Stimulated activated CD8-positive, alpha-beta memory T cell treated with anti-CD3 and anti-CD28 coated beads, Interleukin-12 subunit alpha, Interleukin-12 subunit beta, amount 100 ng/mL, for 24 hours (primary cell): ENCODE measurements around the gene HBD.
"Not testable (repeated sequence)": the region's sequence is repeated elsewhere in the genome, so short reads cannot be mapped to it uniquely, and the experiment has no call there.

ENCODE experiments used
- DNase-seq: peaks from one replicate; pipeline ENCODE4 v3.0.0-alpha.2; 2020; ENCODE audit errors: extremely low read depth

The HBD gene

DNA sequence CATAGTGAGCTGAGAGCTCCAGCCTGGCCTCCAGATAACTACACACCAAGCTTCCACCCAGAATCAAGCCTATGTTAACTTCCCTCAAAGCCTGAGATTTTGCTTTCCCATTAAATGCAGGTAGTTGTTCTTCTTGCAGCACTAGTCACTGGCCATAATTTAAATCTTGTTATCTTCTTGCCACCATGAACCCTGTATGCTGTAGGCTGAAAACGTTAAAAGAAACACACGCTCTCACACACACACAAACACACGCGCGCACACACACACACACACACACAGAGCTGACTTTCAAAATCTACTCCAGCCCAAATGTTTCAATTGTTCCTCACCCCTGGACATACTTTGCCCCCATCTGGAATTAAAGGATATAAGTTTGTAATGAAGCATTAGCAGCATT, 19.2 kb upstream of the HBD start:
- not testable (repeated sequence) for DNase-seq

DNA sequence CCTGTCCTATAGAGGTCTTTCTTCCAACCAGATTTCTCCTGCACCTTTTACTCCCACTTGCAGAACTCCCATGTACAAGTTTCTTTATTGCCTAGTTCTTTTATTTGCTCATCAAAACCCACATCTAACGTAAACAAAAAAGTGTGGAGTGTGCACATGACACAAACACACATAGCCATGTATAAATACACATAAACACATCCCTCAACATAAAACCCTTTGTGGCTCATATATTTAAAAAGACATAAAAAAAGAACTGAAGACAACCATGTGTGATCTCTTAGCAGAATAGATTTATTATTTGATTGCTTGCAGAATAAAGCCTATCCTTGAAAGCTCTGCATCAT, 18.6 kb upstream of the HBD start:
- DNase-seq = no peak

DNA sequence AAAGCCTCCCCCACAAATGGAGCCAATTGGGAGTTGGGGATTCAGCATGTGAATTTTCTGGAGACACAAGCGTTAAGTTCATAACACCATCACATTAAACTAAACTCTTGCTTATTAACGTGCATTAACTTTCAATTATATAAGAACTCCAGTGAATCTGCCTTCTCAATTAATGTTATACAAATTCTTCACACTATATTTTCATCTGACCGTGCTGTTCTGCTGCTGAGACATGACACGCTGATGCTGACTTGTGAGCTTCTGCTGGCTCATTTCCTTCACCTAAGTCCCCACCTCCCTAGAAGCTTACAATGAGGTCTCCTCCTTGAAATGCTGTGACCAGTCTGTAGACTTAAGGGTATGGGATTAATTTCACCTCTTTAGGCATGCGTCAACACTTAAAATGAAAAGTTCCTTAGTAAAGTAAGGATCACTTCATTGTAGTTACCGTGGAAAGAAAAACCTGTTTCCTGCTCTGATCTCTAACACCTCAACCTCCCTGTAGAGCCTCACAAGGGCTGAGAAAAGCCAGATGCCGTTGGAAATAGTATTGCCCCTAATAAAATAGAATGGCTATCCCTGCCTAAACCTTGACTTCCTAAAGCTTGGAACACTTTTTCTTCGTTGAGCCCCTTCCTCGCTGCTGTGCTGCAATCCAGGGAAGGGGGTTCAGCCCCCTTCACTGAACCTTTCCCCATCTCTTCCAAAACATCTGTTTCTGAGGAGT, 18.1 kb upstream of the HBD start:
- no peak for DNase-seq

DNA sequence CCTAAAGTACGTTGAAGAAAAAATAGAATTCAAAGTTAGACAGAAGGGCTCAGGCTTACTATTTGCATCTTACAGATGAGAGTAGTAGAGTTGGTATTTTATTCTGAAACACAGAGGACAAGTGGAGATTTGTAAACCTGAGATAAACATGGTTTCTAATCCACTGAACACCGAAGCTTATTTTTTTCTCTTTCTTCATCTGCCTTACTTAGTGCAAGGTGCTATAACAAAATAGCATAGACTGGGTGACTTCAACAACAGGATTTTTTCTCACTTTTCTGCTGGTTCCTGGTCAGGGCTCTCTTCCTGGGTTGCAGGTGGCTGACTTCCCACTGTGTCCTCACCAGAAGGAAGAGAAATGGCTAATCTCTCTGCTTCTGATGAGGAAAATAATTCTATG, 17.5 kb upstream of the HBD start:
- DNase-seq = no peak

DNA sequence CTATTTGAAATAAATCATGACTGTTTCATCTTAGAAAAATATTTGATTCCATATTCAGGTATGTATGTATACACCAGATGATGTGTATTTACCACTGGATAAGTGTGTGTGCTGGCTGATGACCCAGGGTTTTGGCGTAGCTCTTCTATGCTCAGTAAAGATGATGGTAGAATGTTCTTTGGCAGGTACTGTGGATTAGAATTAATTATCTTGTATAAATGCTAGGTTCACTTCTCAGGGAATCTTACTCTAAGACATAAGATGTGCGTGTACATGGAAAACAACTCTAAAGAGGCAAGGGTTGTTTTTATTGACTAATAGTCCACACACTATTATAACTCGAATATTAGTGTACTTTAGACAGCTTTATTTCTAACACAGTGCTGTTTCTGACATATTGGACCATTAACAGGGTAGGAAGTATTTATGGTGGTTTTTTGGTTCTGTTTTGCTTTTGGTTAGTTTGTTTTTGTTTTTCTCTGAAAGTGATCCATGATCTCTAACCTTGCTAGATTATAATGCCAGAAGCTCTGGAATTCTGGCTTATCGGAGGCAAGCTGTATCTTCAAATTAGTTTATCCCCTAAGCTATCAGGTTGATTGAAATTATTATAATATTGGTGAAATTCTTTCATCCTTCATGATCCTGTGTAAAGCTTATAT, 16.4 kb upstream of the HBD start:
- DNase-seq = no peak

DNA sequence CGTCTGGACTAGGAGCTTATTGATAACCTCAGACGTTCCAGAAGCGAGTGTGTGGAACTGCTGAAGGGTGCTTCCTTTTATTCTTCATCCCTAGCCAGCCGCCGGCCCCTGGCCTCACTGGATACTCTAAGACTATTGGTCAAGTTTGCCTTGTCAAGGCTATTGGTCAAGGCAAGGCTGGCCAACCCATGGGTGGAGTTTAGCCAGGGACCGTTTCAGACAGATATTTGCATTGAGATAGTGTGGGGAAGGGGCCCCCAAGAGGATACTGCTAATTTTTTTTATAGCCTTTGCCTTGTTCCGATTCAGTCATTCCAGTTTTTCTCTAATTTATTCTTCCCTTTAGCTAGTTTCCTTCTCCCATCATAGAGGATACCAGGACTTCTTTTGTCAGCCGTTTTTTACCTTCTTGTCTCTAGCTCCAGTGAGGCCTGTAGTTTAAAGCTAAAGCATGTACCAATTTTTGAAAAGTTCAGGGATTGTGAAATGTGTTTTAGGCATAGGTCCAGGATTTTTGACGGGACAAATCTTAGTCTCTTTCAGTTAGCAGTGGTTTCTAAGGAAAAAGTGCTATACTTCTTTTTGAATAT, 15.6 kb upstream of the HBD start, which contains the start of gene HBG1:
HBG1 (minus strand) TSS at position 51 of the 590 bp plus-strand sequence. CDS start 53 bp downstream, outside the sequence.
- DNase-seq = not testable (repeated sequence)

DNA sequence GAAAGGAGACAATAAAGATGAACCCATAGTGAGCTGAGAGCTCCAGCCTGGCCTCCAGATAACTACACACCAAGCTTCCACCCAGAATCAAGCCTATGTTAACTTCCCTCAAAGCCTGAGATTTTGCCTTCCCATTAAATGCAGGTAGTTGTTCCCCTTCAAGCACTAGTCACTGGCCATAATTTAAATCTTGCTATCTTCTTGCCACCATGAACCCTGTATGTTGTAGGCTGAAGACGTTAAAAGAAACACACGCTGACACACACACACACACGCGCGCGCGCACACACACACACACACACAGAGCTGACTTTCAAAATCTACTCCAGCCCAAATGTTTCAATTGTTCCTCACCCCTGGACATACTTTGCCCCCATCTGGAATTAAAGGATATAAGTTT, 14.2 kb upstream of the HBD start:
- DNase-seq = not testable (repeated sequence)

DNA sequence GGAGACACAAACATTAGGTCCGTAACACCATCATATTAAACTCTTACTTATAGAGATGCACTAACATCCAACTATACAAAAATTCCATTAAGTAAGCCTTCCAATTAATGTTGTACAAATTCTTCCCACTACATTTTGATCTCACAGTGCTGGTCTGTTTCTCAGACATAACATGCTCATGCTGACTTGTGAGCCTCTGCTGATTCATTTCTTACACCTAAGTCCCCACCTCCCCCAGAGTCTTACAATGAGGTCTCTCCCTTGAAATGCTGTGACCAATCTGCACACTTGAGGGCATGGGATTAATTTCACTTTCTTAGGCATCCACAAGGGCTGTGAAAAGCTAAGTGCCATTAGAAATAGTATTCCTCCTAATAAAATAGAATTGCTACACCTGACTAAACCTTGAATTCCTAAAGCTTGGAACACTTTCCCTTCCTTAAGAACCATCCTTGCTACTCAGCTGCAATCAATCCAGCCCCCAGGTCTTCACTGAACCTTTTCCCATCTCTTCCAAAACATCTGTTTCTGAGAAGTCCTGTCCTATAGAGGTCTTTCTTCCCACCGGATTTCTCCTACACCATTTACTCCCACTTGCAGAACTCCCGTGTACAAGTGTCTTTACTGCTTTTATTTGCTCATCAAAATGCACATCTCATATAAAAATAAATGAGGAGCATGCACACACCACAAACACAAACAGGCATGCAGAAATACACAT, 13.3 kb upstream of the HBD start:
- no peak for DNase-seq

DNA sequence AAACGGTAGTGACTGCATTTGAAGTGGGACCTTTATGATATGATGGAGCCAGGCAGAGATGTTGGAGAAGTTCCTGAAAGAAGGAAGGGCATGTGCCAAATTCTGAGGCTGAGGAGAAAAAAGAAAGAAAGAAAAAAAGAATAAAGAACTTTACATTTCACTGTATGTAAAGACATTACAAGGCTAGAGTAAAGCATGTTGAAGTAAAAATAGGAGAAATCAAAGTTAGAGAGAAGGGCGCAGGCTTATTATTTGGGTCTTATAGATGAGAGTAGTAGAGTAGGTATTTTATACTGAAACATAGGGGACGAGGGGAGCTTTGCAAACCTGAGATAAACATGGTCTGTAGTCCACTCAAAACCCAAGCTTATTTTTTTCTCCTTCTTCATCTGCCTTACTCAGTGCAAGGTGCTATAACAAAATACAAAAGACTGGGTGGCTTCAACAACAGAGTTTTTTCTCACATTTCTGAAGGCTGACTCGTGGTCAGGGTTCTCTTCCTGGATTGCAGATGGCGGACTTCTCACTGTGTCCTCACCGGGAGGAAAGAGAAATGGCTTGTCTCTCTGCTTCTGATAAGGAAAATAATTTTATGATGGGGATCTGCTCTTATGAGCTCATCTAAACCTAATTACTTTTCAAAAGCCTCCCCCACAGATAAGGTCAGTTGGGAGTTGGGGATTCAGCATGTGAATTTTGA, 12.6 kb upstream of the HBD start:
- no peak for DNase-seq

DNA sequence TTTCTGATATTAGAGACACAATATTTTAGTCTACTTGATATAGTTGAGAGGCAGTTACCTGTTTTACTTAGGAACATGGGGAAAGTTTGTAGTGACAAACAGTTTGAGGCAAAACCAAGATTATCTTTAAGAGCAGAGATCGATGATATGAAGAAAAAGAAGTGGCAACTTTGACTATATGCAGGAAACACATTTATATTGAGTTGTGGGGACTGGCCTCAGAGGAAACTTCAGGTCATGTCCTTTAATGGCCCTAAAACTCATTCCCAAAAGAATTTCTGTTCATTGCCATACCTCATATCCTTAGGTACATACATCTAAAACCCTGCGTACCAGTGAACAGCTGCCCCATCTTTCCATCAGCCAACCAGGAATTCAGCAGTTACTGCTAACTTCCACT, 10.9 kb upstream of the HBD start:
- no peak for DNase-seq

DNA sequence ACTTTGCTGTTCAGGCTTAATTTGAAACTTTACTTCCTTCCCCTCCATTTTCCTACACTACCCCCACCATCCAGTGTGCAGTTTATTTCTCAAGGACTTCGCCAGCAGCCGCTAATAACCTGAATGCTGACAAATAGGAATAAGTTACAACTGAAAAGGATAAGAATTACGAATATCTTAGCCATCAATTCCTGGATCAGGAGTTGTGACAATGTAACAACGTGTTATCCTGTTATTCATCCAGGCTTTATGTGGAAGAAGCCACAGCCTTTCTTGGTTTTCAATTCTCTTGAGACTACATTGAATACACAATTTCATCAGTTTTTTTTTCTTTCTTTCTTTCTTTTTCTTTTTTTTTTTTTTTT, 9.5 kb upstream of the HBD start:
- no peak for DNase-seq

DNA sequence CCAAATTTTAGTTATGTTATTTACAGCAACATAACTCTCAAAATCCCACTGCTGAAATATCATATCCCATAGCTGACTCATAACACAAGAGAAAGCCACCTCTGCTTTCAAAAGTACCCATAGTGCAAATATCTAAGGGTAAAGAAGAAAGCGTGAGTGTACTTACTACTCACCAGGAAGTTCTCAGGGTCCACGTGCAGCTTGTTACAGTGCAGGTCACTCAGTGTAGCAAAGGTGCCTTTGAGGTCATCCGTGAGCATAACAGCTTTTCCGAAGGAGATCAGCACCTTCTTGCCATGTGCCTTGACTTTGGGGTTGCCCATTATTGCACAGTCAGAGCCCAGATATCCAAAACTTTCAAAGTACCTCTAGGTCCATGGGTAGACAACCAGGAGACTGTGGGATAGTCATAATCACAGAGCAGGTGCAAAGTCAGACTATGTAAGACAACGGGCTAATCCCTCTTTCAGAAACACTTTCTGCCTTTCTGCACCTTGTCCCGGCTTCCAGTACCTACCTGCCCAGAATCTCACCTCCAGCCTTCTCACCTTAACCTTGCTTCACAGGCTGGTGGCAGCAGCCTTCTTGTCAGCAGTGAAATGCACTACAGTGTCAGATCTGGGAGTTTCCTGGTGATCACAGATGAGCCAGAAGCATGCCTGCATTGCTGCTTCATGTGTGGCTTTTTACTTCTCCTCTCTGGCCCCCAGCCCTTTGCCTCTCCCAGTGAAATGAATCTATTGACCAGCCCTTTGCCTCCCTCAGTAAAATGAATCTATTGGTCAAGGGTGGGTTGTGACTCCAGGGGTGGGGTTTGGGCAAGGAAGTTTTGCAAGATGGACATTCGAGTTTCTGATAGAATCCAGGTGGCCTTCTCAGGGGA, 8.9 kb upstream of the HBD start:
- DNase-seq = no peak

DNA sequence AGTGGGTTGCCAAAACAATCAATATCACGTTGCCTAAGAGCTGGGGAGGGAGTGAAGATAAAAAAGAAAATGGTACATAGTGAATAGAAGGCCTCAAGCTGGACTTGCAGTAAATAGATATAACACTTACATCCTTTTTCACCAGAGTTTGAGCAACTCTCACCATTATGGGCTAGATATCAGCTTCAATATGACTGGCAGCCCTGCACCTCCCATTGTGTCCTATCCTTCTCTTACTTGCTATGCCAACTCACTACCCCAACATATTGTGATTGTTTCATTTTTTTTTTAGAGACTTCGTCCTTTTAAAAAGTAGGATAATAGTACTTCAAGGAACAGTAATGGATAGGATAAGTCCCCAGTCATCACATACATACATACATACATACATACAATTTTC, 7.9 kb upstream of the HBD start:
- DNase-seq = no peak

DNA sequence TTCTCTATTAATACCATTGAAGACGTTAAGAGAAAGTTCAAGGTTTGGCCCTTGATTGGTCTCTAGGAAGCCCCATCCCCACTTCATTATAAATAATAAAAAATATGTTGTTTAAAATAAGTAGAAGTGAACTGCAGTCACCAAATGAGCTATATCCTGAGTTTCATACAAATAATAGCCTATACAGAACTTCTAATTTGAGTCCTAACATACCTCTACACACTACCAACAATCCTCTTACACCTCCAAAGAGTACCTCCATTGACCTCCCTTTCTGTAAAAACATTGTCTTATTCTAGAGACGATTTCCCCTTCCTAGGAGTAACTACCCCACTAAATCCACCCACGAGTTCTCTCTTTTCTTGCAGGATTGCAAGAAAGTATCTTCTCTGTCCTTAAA, 7.2 kb upstream of the HBD start:
- no peak for DNase-seq

DNA sequence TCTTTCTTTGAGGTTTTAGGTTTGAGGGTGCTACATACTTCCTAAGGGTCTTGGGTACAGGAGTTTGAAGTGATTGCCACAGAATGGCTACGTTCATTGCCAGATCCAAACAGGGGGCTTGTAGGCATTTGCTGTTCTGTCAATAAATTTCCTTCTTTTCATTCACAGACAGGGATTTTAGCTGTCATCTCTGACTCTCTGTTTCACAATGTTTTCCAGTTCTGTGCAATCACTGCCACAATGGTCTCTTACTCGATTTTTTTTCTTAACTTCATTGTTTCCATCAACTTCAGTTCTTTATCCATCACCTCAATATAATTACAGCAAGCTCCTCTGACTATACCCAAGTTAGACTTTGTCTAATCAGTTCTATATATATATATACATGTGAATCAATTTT, 6.2 kb upstream of the HBD start:
- DNase-seq = no peak

DNA sequence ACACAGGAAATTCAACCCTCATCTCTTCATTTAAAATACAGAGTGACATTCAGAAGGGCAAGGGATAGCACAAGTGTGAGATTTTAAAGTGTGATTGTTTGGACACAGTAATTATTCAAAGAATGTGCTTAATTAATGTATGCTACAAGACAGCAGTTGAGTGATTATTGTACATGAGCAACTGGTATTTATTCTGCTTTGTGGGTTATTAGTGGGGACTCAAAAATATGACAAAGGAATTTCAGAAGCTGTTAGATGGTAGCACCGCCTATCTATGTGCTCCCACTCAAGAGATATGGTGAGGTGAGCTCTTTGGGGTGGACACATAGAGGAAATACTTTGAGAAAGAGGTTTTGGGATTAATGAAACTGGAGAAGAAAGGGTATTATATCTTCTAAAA, 5.8 kb upstream of the HBD start:
- no peak for DNase-seq

DNA sequence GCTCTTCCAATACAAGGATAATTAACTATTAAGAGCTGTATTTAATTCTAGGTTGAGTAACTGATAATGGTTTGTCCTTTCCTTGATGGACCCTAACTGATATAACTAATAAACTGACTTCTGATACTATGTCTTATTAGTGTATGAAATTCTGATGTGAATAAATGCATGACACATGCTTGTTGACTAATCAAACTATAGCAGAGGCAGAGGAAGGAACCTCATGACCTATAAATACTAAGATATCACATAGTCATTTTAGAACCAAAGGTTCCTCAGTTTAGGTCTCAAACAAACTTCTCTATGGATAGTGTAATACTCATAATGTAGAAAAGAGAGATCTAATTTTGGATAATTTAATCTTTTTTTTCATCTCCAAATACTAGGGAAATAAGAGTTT, 4.8 kb upstream of the HBD start:
- DNase-seq = no peak

DNA sequence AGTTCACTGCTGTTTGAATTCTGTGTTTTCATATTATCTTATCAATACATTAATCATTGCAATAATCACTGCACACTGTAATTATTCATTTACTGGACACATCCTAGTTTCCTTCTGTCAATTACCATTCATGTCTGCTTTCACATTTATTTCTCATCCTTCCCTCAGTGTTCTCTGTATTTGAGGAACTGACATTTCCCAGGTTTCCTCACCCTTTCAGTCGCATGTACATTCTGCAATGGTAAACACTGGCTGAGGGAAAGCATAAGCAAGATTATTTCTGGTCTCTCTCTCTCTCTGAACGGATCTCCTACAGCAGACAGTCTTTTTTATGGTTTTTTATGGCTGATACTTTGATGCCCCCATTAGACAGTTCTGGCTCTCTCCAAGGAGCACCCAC, 4.2 kb upstream of the HBD start:
- DNase-seq = no peak

DNA sequence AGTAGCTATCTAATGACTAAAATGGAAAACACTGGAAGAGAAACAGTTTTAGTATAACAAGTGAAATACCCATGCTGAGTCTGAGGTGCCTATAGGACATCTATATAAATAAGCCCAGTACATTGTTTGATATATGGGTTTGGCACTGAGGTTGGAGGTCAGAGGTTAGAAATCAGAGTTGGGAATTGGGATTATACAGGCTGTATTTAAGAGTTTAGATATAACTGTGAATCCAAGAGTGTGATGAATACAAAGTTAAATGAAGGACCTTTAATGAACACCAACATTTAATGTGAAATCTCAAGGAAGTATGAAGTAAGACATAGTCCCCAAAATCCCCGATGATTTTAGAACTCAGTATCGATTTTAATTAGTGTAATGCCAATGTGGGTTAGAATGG, 3.1 kb upstream of the HBD start:
- no peak for DNase-seq

DNA sequence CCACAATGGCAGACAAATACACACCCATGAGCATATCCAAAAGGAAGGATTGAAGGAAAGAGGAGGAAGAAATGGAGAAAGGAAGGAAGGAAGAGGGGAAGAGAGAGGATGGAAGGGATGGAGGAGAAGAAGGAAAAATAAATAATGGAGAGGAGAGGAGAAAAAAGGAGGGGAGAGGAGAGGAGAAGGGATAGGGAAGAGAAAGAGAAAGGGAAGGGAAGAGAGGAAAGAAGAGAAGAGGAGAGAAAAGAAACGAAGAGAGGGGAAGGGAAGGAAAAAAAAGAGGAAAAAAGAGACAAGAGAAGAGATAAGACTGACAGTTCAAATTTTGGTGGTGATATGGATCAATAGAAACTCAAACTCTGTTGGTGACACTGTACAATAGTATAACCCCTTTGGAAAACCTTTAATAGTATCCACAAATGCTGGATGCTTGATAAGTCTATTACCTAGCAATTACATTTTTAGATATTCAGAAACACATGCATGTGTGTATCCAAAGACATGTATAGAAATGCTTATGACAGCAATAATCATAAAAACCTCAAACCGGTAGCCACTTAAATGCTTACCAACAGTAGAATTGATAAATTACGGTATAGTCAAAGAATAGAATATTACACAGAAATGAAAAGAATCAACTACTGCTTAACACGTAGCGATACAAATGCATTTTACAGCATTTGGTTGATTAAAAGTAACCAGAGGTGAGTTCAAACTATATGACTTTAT, 1.2 kb upstream of the HBD start:
- no peak for DNase-seq

DNA sequence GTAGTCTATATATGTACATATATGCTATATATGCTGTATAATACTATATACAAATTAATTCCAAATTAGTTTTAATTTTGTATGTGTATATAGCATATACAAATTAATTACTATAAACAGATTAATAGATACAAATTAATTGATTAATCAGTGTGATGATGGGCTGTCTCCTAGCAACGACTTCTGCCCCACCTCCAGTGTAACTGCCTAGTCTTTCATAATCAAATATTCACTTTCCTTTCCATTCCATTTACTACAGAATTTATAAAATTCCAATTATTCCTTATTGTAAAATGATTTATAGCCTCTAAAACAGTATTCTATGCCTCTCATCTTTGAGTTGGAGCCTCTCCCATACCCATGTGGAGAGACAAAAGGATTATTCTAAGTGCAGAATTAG, 976 bp downstream of the HBD start:
- DNase-seq = no peak
